Type B pancreatic cell (in vitro differentiated cells): ENCODE measurements around the gene BTK. TPM values are rescaled to one million over a fixed set of nuclear protein-coding genes. Genes with fewer than 3 reads are reported as not detected.

Source experiments
- DNase-seq: peaks from one replicate; pipeline ENCODE4 v3.0.0; 2021; ENCODE audit warnings: mixed read lengths; ENCODE audit not compliant: unreplicated experiment; ENCODE audit errors: extremely low spot score
- H3K27ac Mint-ChIP-seq: 2 replicates; pipeline ENCODE4 v1.8.0; 2021; ENCODE audit warnings: mild to moderate bottlenecking, mixed read lengths
- H3K27me3 Mint-ChIP-seq: 2 replicates; pipeline ENCODE4 v1.8.0; 2021; ENCODE audit warnings: mixed read lengths
- H3K36me3 Mint-ChIP-seq: 2 replicates; pipeline ENCODE4 v1.8.0; 2021; ENCODE audit warnings: mixed read lengths
- H3K4me1 Mint-ChIP-seq: one replicate; pipeline ENCODE4 v1.8.0; 2021; ENCODE audit warnings: mixed read lengths; ENCODE audit not compliant: unreplicated experiment
- H3K4me3 Mint-ChIP-seq: 2 replicates; pipeline ENCODE4 v1.8.0; 2021; ENCODE audit warnings: mild to moderate bottlenecking, mixed read lengths
- H3K9me3 Mint-ChIP-seq: 2 replicates; pipeline ENCODE4 v1.8.0; 2021; ENCODE audit warnings: mixed read lengths
- total RNA-seq: library from RNA; stranded (reverse); gene quantifications from 2 replicates; pipeline ENCODE4 v1.2.1, GENCODE V29; 2021; ENCODE audit warnings: low replicate concordance
- TF ChIP-seq, protein P1 (sequence below): fragments of 200-600 bp; sonication (generic); conservative IDR thresholded peaks from 2 replicates; pipeline ENCODE4 v1.5.0; 2021; ENCODE audit warnings: antibody characterized with exemption, mild to moderate bottlenecking

Gene BTK
- total RNA-seq, 1 donor from 2014 or later = 0.34 TPM

- H3K27me3 Mint-ChIP-seq = no peaks in the 10 kb centered on the region
- no peaks in the 10 kb centered on the region for H3K9me3 Mint-ChIP-seq
- H3K27ac Mint-ChIP-seq = no peak overlapping the region
- H3K4me1 Mint-ChIP-seq = no peaks in the 10 kb centered on the region
- H3K4me3 Mint-ChIP-seq = no peak overlapping the region
- no peak for DNase-seq
- H3K36me3 Mint-ChIP-seq = peaks cover 15% of the 10 kb centered on the region
- TF ChIP-seq, protein P1, sequence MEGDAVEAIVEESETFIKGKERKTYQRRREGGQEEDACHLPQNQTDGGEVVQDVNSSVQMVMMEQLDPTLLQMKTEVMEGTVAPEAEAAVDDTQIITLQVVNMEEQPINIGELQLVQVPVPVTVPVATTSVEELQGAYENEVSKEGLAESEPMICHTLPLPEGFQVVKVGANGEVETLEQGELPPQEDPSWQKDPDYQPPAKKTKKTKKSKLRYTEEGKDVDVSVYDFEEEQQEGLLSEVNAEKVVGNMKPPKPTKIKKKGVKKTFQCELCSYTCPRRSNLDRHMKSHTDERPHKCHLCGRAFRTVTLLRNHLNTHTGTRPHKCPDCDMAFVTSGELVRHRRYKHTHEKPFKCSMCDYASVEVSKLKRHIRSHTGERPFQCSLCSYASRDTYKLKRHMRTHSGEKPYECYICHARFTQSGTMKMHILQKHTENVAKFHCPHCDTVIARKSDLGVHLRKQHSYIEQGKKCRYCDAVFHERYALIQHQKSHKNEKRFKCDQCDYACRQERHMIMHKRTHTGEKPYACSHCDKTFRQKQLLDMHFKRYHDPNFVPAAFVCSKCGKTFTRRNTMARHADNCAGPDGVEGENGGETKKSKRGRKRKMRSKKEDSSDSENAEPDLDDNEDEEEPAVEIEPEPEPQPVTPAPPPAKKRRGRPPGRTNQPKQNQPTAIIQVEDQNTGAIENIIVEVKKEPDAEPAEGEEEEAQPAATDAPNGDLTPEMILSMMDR = no peak
These were observed 13.8 kb upstream of the BTK start for GRCh38 chrX:101399825-101400224.

GRCh38 chrX:101398694-101399093, 12.7 kb upstream of the BTK start:
- Mint-ChIP-seq H3K27ac (no peak overlapping the region), H3K36me3 (peaks cover 12% of the 10 kb centered on the region), H3K27me3 (no peaks in the 10 kb centered on the region), H3K9me3 (no peaks in the 10 kb centered on the region), H3K4me3 (no peak overlapping the region), H3K4me1 (no peaks in the 10 kb centered on the region)
- TF ChIP-seq, protein P1 = no peak
- no peak for DNase-seq

DNA sequence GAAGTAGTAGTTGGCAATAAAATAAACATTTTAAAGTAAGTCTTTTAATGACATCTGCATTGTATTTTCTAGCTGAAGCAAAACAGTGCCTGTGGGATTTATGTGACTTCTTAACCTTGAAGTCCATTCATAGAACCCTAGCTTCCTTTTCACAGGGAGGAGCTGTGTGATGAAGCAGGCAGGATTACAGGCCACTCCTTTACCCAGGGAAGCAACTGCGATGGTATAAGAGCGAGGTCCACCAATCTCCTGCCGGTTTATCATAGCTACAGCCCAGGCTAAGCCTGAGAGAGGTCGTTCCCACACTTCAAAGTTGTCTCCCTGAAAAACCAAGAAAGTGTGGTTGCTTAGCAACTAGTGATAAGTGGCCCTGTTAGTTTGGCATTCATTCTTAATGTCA, 11.8 kb upstream of the BTK start:
- Mint-ChIP-seq H3K4me3 (no peak overlapping the region), H3K9me3 (no peaks in the 10 kb centered on the region), H3K27me3 (no peaks in the 10 kb centered on the region), H3K36me3 (peaks cover 15% of the 10 kb centered on the region), H3K27ac (no peak overlapping the region), H3K4me1 (no peaks in the 10 kb centered on the region)
- TF ChIP-seq, protein P1 = no peak
- no peak for DNase-seq

GRCh38 chrX:101395789-101396188, 9.8 kb upstream of the BTK start:
- no peaks in the 10 kb centered on the region for H3K4me1 Mint-ChIP-seq
- TF ChIP-seq, protein P1 = no peak
- H3K36me3 Mint-ChIP-seq = peaks cover 21% of the 10 kb centered on the region
- DNase-seq = no peak
- H3K27ac Mint-ChIP-seq = no peak overlapping the region
- no peaks in the 10 kb centered on the region for H3K27me3 Mint-ChIP-seq
- H3K9me3 Mint-ChIP-seq = no peaks in the 10 kb centered on the region
- H3K4me3 Mint-ChIP-seq = no peak overlapping the region

DNA sequence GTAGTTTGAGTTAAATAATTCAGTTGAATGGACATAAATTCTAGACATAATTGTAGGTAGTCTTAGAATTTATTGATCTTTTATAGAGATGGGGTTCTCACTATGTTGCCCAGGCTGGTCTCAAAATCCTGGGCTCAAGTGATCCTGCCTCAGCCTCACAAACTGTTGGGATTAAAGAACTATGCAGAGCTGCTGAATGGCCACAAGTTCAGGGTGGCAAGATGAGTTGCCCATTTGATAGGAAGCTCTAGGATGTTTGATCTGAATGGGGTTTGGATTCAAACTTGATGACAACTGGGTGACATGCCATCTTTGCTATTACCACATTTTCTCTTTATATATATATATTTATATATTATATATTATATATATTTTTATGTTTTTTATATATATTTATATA, 8.4 kb upstream of the BTK start:
- Mint-ChIP-seq H3K36me3 (peaks cover 16% of the 10 kb centered on the region), H3K9me3 (no peaks in the 10 kb centered on the region), H3K27me3 (no peaks in the 10 kb centered on the region), H3K4me1 (no peaks in the 10 kb centered on the region), H3K27ac (no peak overlapping the region), H3K4me3 (no peak overlapping the region)
- TF ChIP-seq, protein P1 = no peak
- DNase-seq = no peak
